ENCODE data around the gene ZSCAN22.
"Not testable (repeated sequence)": the region's sequence is repeated elsewhere in the genome, so short reads cannot be mapped to it uniquely, and the experiment has no call there.

GRCh38 chr19:58310685-58311084 lies 16.1 kb upstream of the ZSCAN22 start:
- peak in 3 of 4 experiments; percentile 16 to 40 (median 23) for TF ChIP-seq CTCF (IDR thresholded peaks at IDR 0.05)
- not testable (repeated sequence) for TF ChIP-seq POLR2A (IDR thresholded peaks at IDR 0.05)
